ENCODE measurements around the gene NXN.

GRCh38 chr17:1007310-1008007 is 27.9 kb upstream of the NXN start:
- TF ChIP-seq CTCF (IDR thresholded peaks at IDR 0.05; ENCODE audit: low read depth, low read length, poor library complexity, severe bottlenecking) (no peak), EZH2phosphoT487 (IDR thresholded peaks at IDR 0.05; ENCODE audit: borderline replicate concordance, low read length) (no peak)
